Endodermal cell (in vitro differentiated cells): ENCODE results near the gene ITPRIPL2. TPM values are rescaled to one million over a fixed set of nuclear protein-coding genes. Genes with fewer than 3 reads are reported as not detected.

Experiments used
- DNase-seq: peaks from one replicate; pipeline ENCODE4 v3.0.0-alpha.2; 2017
- H3K27ac ChIP-seq: 2 replicates; pipeline ENCODE4 v1.5.1; 2013; ENCODE audit warnings: mild to moderate bottlenecking, low read depth, low read length, moderate library complexity
- H3K27me3 ChIP-seq: 2 replicates; pipeline ENCODE4 v1.6.1; 2013; ENCODE audit warnings: mild to moderate bottlenecking, low read length, moderate library complexity; ENCODE audit not compliant: insufficient read depth, control insufficient read depth, poor library complexity, severe bottlenecking
- H3K36me3 ChIP-seq: 2 replicates; pipeline ENCODE4 v1.7.0; 2013; ENCODE audit warnings: mild to moderate bottlenecking, low read length, moderate library complexity; ENCODE audit not compliant: control insufficient read depth, insufficient read depth
- H3K4me1 ChIP-seq: one replicate; pipeline ENCODE4 v1.7.0; 2013; ENCODE audit warnings: low read length; ENCODE audit not compliant: control insufficient read depth, insufficient read depth
- H3K4me3 ChIP-seq: 2 replicates; pipeline ENCODE4 v1.5.1; 2013; ENCODE audit warnings: mild to moderate bottlenecking, low read length, moderate library complexity
- H3K9ac ChIP-seq: 2 replicates; pipeline ENCODE4 v1.6.1; 2013; ENCODE audit warnings: mild to moderate bottlenecking, low read length, moderate library complexity; ENCODE audit not compliant: poor library complexity, severe bottlenecking; ENCODE audit errors: extremely low read depth
- H3K9me3 ChIP-seq: 2 replicates; pipeline ENCODE4 v1.6.1; 2013; ENCODE audit warnings: mild to moderate bottlenecking, low read length, moderate library complexity; ENCODE audit not compliant: control insufficient read depth
- H3K27ac Mint-ChIP-seq: 2 replicates; pipeline ENCODE4 v1.8.0; 2020; ENCODE audit warnings: mixed read lengths
- H3K27me3 Mint-ChIP-seq: 2 replicates; pipeline ENCODE4 v1.8.0; 2021; ENCODE audit warnings: mild to moderate bottlenecking, mixed read lengths; ENCODE audit not compliant: insufficient read depth
- H3K36me3 Mint-ChIP-seq: 2 replicates; pipeline ENCODE4 v1.8.0; 2020; ENCODE audit warnings: low read depth, mixed read lengths
- H3K4me1 Mint-ChIP-seq: 2 replicates; pipeline ENCODE4 v1.8.0; 2020; ENCODE audit warnings: mixed read lengths
- H3K4me3 Mint-ChIP-seq: 2 replicates; pipeline ENCODE4 v1.8.0; 2020; ENCODE audit warnings: mild to moderate bottlenecking, moderate library complexity, mixed read lengths
- H3K9me3 Mint-ChIP-seq: 2 replicates; pipeline ENCODE4 v1.8.0; 2020; ENCODE audit warnings: mild to moderate bottlenecking, mixed read lengths
- WGBS, 2 experiments: methylation state at CpG; one replicate each; pipeline versions ENCODE4 v1.1.5 to v1.1.7; 2013; ENCODE audit warnings: missing lambda C conversion rate in 2 of 2, mixed read lengths in 1 of 2; ENCODE audit not compliant: insufficient coverage in 1 of 2, insufficient read length in 1 of 2; 5-methylcytosine and 5-hydroxymethylcytosine counted together
- total RNA-seq, 2 donors: library from RNA; stranded (reverse); fragmentation: NEBNext Ultra II Directional in 1 of 2; extraction: Animal tissue kit (Norgen Biotek cat#: 25700) in 1 of 2; gene quantifications; 2 replicates in 1 of 2; 3 replicates in 1 of 2; pipeline ENCODE4 v1.2.1, GENCODE V29; 2021
- TF ChIP-seq, protein P1 (sequence below): fragments of 200-600 bp; sonication (generic); conservative IDR thresholded peaks from 2 replicates; pipeline ENCODE4 v1.5.0; 2021; ENCODE audit warnings: antibody characterized with exemption, mild to moderate bottlenecking

Gene ITPRIPL2
- total RNA-seq, 2 donors from 2014 or later, result 13.4 to 19.3 TPM

DNA sequence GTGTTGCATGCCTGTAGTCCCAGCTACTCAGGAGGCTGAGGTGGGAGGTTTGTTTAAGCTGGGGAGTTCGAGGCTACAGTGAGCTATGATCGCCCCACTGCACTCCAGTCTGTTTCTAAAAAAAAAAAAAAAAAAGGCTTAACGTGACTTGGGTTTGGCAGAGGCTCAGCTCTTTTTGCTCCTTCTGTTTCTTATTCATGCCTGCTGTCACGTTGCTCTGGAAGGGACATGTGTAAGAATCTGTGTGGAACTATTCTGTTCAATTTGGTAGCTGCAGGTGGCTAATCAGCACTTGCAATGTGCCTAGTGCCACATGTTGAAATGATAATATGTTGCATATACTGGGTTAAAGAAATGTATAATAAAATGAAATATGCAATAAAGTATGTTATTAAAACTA lies 33.4 kb downstream of the ITPRIPL2 start:
- Mint-ChIP-seq H3K9me3 (peaks cover 10% of the 10 kb centered on the region), H3K4me3 (no peak overlapping the region), H3K27ac (no peak overlapping the region), H3K27me3 (peaks cover 13% of the 10 kb centered on the region), H3K4me1 (peaks cover 17% of the 10 kb centered on the region), H3K36me3 (no peaks in the 10 kb centered on the region)
- no peak for DNase-seq
- TF ChIP-seq, protein P1, sequence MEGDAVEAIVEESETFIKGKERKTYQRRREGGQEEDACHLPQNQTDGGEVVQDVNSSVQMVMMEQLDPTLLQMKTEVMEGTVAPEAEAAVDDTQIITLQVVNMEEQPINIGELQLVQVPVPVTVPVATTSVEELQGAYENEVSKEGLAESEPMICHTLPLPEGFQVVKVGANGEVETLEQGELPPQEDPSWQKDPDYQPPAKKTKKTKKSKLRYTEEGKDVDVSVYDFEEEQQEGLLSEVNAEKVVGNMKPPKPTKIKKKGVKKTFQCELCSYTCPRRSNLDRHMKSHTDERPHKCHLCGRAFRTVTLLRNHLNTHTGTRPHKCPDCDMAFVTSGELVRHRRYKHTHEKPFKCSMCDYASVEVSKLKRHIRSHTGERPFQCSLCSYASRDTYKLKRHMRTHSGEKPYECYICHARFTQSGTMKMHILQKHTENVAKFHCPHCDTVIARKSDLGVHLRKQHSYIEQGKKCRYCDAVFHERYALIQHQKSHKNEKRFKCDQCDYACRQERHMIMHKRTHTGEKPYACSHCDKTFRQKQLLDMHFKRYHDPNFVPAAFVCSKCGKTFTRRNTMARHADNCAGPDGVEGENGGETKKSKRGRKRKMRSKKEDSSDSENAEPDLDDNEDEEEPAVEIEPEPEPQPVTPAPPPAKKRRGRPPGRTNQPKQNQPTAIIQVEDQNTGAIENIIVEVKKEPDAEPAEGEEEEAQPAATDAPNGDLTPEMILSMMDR, result no peak
- no peak overlapping the region for H3K27ac ChIP-seq
- peaks cover 11% of the 10 kb centered on the region for H3K9me3 ChIP-seq
- no peaks in the 10 kb centered on the region for H3K36me3 ChIP-seq
- no peak overlapping the region for H3K9ac ChIP-seq
- H3K4me1 ChIP-seq, result peaks cover 5% of the 10 kb centered on the region
- no peak overlapping the region for H3K4me3 ChIP-seq
- no peaks in the 10 kb centered on the region for H3K27me3 ChIP-seq
- 60 to 92% methylated on average over 1 to 4 of the region's 4 CpGs for WGBS, 2 experiments

DNA sequence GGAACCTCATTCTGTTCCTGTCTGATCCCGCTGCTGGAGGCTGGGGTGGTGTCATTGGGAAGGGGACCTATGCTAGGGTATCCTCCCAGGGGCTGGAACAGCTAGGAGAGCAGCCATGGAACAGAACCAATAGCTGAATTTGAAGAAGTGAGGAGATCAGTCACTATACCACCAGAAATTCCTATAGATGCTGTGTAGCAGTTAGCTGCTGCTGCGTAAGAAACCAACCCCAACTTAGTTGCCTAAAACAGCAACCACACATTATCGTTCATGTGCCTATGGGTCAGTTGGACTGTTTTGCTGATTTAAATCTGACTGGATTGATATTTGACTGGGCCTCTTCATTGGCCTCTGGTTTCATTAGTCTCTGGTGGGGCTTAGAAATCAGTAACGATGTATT lies 33.9 kb downstream of the ITPRIPL2 start:
- 100% methylated on average over 1 to 3 of the region's 4 CpGs for WGBS, 2 experiments
- H3K4me3 Mint-ChIP-seq, result no peak overlapping the region
- TF ChIP-seq, protein P1, result no peak

GRCh38 chr16:19148189-19148588 lies 34.4 kb downstream of the ITPRIPL2 start:
- peaks cover 17% of the 10 kb centered on the region for H3K4me1 Mint-ChIP-seq
- Histone ChIP-seq H3K27ac (no peak overlapping the region), H3K36me3 (no peaks in the 10 kb centered on the region), H3K4me1 (peaks cover 5% of the 10 kb centered on the region), H3K9ac (no peak overlapping the region), H3K27me3 (no peaks in the 10 kb centered on the region), H3K9me3 (peaks cover 11% of the 10 kb centered on the region), H3K4me3 (no peak overlapping the region)
- H3K4me3 Mint-ChIP-seq, result no peak overlapping the region
- TF ChIP-seq, protein P1, result no peak
- no peak overlapping the region for H3K27ac Mint-ChIP-seq
- no peak for DNase-seq
- WGBS, 2 experiments, result 85 to 95% methylated on average over 3 to 5 of the region's 5 CpGs
- peaks cover 16% of the 10 kb centered on the region for H3K27me3 Mint-ChIP-seq
- H3K36me3 Mint-ChIP-seq, result no peaks in the 10 kb centered on the region
- peaks cover 10% of the 10 kb centered on the region for H3K9me3 Mint-ChIP-seq

More for the DNA sequence above, 33.9 kb downstream of the ITPRIPL2 start:
- Mint-ChIP-seq H3K27ac (no peak overlapping the region), H3K27me3 (peaks cover 15% of the 10 kb centered on the region), H3K36me3 (no peaks in the 10 kb centered on the region), H3K4me1 (peaks cover 17% of the 10 kb centered on the region), H3K9me3 (peaks cover 10% of the 10 kb centered on the region)
- no peak for DNase-seq
- H3K4me3 ChIP-seq, result no peak overlapping the region
- H3K9me3 ChIP-seq, result peaks cover 11% of the 10 kb centered on the region
- no peaks in the 10 kb centered on the region for H3K27me3 ChIP-seq
- no peak overlapping the region for H3K9ac ChIP-seq
- H3K36me3 ChIP-seq, result no peaks in the 10 kb centered on the region
- H3K4me1 ChIP-seq, result peaks cover 5% of the 10 kb centered on the region
- H3K27ac ChIP-seq, result no peak overlapping the region
